Ishikawa (cell line): ENCODE measurements around the gene PTBP2.

Experiments
- EGR1 ChIP-seq: IDR thresholded peaks from 2 replicates; pipeline ENCODE4 v1.6.1; 2012
- TF ChIP-seq, protein P1 (sequence below): IDR thresholded peaks from 2 replicates; pipeline ENCODE4 v1.6.1; 2012; ENCODE audit warnings: low read depth, mild to moderate bottlenecking

DNA sequence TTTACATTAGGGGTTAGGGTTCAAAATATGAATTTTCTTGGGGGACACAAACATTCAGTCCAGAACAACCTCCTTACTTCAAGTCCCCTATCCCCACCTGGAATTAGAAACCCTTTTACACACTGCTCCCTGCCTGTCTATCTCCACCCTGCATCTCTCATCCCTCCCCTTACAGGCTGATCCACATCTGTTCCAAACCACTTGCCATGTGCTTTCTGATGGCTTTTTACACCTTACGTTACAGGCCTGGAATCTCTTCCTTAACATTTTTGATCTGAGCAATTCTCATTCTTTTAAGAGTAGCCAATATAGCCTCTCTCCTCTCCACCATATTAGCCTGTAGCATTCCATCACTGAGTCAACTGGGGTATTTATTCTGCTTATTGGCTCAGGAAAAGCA is 122.0 kb downstream of the PTBP2 start:
- TF ChIP-seq, protein P1, sequence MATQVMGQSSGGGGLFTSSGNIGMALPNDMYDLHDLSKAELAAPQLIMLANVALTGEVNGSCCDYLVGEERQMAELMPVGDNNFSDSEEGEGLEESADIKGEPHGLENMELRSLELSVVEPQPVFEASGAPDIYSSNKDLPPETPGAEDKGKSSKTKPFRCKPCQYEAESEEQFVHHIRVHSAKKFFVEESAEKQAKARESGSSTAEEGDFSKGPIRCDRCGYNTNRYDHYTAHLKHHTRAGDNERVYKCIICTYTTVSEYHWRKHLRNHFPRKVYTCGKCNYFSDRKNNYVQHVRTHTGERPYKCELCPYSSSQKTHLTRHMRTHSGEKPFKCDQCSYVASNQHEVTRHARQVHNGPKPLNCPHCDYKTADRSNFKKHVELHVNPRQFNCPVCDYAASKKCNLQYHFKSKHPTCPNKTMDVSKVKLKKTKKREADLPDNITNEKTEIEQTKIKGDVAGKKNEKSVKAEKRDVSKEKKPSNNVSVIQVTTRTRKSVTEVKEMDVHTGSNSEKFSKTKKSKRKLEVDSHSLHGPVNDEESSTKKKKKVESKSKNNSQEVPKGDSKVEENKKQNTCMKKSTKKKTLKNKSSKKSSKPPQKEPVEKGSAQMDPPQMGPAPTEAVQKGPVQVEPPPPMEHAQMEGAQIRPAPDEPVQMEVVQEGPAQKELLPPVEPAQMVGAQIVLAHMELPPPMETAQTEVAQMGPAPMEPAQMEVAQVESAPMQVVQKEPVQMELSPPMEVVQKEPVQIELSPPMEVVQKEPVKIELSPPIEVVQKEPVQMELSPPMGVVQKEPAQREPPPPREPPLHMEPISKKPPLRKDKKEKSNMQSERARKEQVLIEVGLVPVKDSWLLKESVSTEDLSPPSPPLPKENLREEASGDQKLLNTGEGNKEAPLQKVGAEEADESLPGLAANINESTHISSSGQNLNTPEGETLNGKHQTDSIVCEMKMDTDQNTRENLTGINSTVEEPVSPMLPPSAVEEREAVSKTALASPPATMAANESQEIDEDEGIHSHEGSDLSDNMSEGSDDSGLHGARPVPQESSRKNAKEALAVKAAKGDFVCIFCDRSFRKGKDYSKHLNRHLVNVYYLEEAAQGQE = no peak
- TF ChIP-seq EGR1 = no peak
